HS-5 (cell line): ENCODE data around the gene HAP1.
"Not testable (repeated sequence)": the region's sequence is repeated elsewhere in the genome, so short reads cannot be mapped to it uniquely, and the experiment has no call there.

Source experiments
- DNase-seq: peaks from one replicate; pipeline ENCODE4 v3.0.0-alpha.2; 2012; ENCODE audit warnings: low read depth

HAP1 gene, protein sequence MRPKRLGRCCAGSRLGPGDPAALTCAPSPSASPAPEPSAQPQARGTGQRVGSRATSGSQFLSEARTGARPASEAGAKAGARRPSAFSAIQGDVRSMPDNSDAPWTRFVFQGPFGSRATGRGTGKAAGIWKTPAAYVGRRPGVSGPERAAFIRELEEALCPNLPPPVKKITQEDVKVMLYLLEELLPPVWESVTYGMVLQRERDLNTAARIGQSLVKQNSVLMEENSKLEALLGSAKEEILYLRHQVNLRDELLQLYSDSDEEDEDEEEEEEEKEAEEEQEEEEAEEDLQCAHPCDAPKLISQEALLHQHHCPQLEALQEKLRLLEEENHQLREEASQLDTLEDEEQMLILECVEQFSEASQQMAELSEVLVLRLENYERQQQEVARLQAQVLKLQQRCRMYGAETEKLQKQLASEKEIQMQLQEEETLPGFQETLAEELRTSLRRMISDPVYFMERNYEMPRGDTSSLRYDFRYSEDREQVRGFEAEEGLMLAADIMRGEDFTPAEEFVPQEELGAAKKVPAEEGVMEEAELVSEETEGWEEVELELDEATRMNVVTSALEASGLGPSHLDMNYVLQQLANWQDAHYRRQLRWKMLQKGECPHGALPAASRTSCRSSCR

DNA sequence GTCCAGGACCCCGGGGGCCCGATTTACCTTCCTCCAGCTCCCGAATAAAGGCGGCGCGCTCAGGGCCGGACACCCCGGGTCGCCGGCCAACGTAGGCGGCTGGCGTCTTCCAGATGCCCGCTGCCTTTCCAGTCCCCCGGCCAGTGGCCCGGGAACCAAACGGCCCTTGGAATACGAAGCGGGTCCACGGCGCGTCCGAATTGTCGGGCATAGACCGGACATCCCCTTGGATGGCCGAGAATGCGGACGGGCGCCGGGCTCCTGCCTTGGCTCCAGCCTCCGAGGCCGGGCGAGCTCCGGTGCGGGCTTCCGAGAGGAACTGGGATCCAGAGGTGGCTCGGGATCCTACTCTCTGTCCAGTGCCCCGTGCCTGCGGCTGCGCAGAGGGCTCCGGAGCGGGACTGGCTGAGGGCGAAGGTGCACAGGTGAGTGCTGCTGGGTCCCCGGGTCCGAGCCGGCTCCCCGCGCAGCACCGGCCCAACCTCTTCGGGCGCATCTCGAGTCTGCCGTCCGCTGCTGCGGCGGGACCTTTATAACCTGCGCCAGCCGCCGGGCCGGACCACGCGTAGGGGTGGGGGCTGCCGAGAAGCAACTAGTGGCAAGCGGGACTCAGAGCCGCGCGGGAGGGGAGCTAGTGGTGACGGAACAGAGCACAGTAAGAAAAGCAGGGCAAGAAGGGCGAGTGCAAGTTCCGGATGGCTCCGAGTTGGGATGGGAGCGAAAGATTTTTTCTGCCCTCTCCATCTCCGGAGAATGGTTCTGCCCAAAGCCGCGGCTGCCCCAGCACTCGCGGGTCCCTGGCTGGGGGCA lies at the start of gene HAP1:
HAP1 (minus strand) TSS at position 505 of the 810 bp plus-strand sequence; CDS start at position 496, 9 bp downstream.
- DNase-seq, result no peak

GRCh38 chr17:41782142-41782541 lies 47.7 kb upstream of the HAP1 start:
- no peak for DNase-seq

DNA sequence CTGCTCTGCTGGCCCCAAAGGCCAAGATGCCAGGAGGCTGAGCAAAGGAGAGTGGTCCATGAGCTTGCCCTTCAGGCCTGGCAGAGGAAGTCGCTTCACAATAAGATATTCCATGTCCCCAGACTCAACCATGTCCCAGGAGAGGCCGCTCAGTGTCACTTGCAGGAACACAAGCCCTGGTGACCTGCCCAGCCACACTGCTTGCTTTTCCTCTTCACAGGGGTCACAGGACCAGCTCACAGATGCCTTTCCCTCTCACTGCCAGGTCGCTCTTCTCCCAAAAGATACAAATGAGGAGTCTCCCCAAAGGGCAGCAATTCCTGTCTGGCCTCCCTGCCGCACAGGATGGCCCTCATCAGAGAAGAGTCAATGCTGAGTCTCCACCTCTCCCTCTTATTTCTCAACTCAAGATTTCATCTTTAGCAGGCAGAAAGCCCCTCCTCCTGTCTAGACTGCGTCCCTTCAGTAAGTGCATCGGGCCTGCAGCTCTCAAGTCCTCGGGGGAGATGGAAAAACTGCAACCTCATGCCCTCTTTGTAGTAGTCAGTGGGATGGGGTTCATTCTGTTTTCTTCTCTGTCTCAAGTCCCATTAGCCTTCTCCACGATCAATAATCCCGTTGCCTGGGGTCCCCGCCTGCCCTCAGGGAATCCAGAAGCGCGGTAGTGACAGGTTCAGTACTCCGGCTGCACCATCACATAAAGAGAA lies 47.1 kb upstream of the HAP1 start:
- DNase-seq, result no peak

DNA sequence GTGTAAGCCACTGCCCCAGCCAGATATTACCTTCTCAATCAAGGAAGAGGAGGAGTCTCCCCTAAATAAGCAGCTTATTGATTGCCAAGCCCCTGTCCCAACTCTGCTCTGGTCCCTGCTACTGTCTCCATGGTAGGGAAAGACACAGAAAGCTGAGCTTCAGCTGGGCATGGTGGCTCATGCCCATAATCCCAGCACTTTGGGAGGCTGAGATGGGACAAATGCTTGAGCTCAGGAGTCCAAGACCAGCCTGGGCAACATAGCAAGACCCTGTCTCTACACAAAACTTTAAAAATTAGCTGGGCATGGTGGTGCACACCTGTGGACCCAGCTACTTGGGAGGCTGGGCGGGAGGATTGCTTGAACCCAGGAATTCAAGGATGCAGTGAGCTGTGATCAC lies 45.5 kb upstream of the HAP1 start:
- DNase-seq, result no peak

DNA sequence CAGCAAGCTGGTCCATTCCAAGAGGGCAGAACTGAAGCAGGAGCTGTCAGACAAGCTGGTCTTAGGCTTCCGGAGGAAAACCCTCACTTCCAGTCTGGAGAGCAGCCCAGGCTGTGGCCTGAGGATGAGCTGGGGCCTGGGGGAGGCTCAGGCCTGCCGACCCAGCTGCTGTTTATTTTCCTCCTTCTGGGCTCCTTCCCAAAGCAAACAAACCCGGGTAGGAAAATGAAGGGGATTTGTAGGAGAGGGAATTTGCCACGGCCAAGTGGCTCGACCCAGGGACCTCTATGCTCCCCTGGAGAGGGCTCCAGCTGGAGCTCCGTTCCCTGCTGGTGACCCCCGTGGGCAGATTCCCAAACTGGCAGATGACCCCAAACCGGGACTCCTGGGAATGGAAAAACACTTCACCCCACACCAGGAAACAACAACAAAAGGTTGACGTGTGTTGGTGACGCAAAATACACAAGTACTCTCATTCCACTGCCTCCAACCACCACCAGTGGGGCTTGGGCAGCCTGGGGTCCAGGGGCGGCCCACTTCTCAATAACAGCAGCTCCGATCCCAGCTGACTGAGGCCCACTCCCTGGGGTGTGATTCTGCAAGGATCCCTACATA lies 43.2 kb upstream of the HAP1 start:
- DNase-seq, result no peak

DNA sequence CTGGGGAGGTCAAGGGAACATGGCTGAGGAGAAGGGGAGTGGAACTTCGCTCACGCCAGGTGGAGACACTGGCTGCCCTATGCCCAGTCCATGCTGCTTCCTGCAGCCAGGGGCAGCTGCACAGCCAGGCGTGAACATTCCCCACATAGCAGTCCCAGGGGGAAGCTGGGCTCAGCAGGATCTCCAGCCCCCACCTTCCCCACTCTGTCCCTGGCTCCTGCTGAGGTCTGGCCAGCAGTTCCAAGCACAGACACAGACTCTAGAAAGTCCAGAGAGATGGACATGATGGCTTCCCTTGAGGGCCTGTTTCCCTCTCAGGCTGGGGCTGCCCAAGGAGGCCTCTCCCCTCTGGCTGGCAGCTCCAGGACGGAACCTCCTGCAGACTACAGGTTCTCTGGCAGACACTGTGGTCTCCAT lies 42.7 kb upstream of the HAP1 start:
- DNase-seq, result no peak

DNA sequence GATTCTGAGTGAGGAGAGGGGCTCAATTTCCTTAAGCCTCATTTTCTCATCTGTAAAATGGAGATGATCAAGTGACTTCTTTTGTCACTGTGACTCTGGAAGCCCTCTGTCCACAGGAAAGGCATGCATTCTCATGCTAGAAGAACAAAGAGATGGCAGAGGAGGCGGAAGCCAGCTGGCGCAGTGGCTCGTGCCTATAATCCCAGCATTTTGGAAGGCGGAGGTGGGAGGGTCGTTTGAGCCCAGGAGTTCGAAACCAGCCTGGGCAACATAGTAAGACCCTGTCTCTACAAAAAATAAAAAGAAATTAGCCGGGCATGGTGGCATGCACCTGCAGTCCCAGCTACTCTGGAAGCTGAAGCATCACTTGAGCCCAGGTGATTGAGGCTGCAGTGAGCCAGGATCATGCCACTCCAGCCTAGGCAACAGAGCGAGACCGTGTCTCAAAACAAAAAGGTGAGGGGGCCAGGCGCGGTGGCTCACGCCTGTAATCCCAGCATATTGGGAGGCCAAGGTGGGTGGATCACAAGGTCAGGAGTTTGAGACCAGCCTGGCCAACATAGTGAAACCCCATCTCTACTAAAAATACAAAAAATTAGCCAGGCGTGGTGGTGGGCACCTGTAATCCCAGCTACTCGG lies 41.9 kb upstream of the HAP1 start:
- not testable (repeated sequence) for DNase-seq

DNA sequence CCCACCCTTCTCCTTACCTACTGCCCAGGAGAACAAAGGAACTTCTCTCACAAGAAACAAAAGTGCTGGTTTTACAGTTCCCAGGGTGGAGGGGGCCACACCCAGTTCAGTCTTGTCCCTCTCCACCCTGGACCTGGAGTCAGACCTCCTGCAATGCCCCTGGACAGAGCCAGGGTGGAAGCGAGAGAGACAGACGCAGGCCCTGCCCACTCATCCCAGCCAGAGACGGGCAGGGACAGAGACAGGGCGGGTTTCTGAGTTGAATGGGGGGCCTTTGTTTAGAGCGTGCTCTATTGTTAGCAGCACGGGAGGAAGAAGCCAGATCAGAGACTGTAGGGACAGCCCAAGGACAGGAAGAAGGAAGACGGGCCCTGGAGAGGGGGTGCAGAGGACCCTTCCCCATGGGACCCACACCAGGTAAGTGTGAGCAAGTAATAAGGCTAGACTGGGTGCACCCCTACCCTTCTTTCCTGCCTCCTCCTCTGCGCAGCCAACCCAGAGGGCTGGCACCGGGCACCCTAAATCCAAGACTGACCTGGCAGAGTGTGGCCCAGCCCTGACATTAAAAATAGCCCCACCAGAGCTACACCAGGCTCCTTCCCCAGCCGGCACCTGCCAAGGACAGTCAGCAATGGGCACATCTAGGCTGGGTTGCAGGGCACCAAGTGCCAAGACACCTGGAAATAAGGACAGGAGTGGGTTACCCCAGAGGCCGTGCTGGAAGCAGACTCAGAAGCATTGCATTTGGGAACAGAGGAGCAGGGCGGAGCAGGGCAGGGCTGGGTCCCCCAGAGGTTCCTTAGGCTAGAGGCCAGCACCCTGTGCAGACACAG lies 41.2 kb upstream of the HAP1 start:
- DNase-seq, result no peak

DNA sequence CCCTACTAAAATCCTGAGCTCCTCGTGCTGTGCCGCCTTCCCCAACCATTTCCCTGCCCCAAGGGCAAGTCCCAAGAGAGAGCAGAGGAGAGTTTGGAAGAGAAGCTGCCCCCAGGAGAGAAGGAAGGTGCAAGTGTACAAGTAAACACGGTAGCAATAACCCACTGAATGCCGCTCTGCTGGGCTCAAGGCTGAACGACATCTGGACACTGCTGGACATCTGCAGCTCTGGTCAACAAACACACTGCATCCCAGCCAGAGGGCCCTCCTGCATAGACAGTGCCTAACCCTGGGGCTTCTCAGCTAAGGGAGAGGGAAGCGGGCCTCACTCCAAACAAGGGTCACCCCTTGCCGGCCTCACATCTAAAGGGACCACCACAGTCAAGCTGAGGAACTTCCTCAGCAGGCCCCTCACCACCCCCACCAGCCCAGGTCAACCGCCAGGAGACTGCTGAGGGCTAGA lies 39.3 kb upstream of the HAP1 start:
- no peak for DNase-seq

GRCh38 chr17:41773190-41773588 lies 38.7 kb upstream of the HAP1 start:
- peak; percentile 23 for DNase-seq

- DNase-seq, result no peak
Observed at GRCh38 chr17:41772586-41773189, 38.2 kb upstream of the HAP1 start.

DNA sequence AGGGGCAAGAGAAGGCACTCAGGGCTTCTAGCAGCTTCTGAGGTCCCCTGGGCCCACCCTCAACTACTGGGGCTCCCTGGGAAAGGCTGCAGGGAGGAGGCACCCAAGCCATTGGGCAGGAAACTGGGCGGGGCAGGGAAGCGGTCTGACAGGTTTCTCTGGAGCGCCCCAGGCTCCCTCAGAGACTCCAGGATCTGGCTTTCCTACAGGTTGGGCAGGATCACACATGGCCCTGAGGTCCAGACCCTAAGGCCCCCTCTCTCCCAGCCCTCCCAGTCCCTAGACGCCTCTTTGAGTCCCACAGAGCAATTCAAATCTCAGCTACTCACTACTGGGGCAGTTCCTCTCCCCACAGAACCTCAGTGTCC lies 37.8 kb upstream of the HAP1 start:
- DNase-seq, result no peak

GRCh38 chr17:41771389-41772206 lies 37.2 kb upstream of the HAP1 start:
- no peak for DNase-seq

DNA sequence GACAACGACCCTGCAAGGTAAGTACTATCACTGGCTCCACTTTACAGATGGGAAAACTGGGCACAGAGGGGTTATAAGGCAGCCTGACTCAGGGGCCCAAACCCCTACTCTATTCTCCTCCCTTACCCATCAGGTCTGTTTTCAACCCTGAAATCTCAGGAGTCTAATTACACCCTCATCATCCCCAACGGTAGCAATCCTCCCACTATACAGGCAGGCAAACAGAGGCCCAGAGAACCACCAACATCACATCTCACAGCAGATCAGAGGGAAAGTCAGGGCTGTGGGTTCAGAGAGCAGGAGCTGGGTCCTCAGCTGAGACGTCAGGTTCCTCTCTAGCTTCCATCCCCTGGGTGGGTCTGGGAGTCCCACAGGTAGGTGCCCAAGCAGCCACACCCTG lies 35.5 kb upstream of the HAP1 start:
- DNase-seq, result no peak

GRCh38 chr17:41769346-41769862 lies 35.0 kb upstream of the HAP1 start:
- DNase-seq, result no peak

DNA sequence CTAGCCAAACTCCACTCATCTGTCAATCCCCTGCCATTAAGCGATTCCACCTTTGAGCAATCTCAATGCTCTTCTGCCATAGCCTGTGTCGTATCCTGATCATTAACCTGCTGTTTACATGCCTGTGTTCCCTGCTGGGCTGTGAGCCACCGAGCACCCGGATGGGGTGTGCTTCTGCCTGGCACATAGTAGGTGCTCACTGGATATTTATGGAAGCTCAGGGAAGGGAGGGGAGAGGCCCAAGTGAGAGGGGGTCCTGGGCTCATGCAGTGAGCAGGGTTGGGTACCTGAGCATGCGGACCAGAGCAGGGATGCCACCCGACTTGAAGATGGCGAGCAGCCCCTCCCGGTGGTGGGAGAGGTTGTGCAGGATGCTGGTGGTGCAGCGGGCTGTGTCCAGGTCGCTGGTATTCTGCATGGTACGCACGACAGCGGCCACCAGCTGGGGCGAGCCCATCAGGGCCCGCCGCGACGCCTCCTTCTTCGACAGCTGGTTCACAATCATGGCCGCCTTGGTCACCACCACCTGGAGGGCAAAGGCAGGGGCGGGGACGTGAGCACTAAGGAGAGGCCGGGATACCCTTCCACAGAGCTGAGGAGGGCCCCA lies 34.3 kb upstream of the HAP1 start:
- no peak for DNase-seq

- DNase-seq, result no peak
Observed at GRCh38 chr17:41767324-41768042, 33.0 kb upstream of the HAP1 start.

DNA sequence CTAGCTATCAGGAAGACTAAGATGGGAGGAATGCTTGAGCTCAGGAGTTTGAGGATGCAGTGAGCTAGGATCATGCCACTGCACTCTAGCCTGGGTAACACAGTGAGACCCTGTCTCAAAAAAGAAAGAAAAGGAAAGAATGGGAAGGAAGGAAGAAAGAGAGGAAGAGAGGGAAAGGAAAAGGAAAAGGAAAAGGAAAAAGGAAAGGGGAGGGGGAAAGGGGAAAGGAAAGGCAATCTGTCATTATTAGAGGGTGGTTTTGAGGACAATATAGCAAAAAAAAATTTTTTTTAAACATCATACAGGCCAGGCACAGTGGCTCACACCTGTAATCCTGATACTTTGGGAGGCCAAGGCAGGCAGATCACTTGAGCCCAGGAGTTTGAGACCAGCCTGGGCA lies 31.7 kb upstream of the HAP1 start:
- no peak for DNase-seq
